Liver (tissue), 3 donors: ENCODE measurements around the gene DPAGT1.

Experiments
- ATF3 ChIP-seq: IDR thresholded peaks from 2 replicates; pipeline ENCODE4 v1.6.1; 2016; ENCODE audit warnings: antibody characterized with exemption
- EGR1 ChIP-seq, 2 donors: IDR thresholded peaks; 2 replicates each; pipeline ENCODE4 v1.6.1; 2016 to 2018; ENCODE audit warnings: antibody characterized with exemption in 2 of 2, low read depth in 2 of 2
- GABPA ChIP-seq, 2 donors: IDR thresholded peaks in 1 of 2; conservative IDR thresholded peaks in 1 of 2; 2 replicates each; pipeline ENCODE4 v1.6.1; 2016; ENCODE audit warnings: antibody characterized with exemption in 2 of 2, mild to moderate bottlenecking in 1 of 2, moderate library complexity in 1 of 2
- HNF4A ChIP-seq, 2 donors: conservative IDR thresholded peaks; 2 replicates each; pipeline ENCODE4 v1.6.1; 2016; ENCODE audit warnings: antibody characterized with exemption in 2 of 2, mild to moderate bottlenecking in 2 of 2
- JUND ChIP-seq, 2 donors: IDR thresholded peaks; 2 replicates each; pipeline ENCODE4 v1.6.1; 2016; ENCODE audit warnings: antibody characterized with exemption in 2 of 2
- REST ChIP-seq: IDR thresholded peaks from 2 replicates; pipeline ENCODE4 v1.6.1; 2016; ENCODE audit warnings: antibody characterized with exemption, mild to moderate bottlenecking
- RXRA ChIP-seq, 2 donors: IDR thresholded peaks; 2 replicates each; pipeline ENCODE4 v1.6.1; 2017 to 2018; ENCODE audit warnings: antibody characterized with exemption in 2 of 2, mild to moderate bottlenecking in 1 of 2
- TAF1 ChIP-seq: conservative IDR thresholded peaks from 2 replicates; pipeline ENCODE4 v1.6.1; 2016; ENCODE audit warnings: antibody characterized with exemption, mild to moderate bottlenecking
- YY1 ChIP-seq: IDR thresholded peaks from 2 replicates; pipeline ENCODE4 v1.6.1; 2016; ENCODE audit warnings: antibody characterized with exemption, mild to moderate bottlenecking
- TF ChIP-seq, protein P1 (sequence below): fragments of 150-350 bp; IDR thresholded peaks from 2 replicates; pipeline ENCODE4 v1.5.1; 2017; ENCODE audit warnings: improper control_type of control experiment, low read depth, low read length; ENCODE audit not compliant: missing input control
- TF ChIP-seq, protein P2 (sequence below): IDR thresholded peaks from 2 replicates; pipeline ENCODE4 v1.6.1; 2016; ENCODE audit warnings: antibody characterized with exemption
- TF ChIP-seq, protein P3 (sequence below): IDR thresholded peaks from 2 replicates; pipeline ENCODE4 v1.6.1; 2016; ENCODE audit warnings: antibody characterized with exemption
- donor health status: healthy.
- donor health status: healthy.

- TF ChIP-seq EGR1 (IDR thresholded peaks at IDR 0.05; ENCODE audit: low read depth in 2 of 2) (no peak), GABPA (IDR thresholded peaks at IDR 0.05 in 1 of 2, conservative IDR thresholded peaks at IDR 0.05 in 1 of 2) (no peak), HNF4A (conservative IDR thresholded peaks at IDR 0.05) (no peak), TAF1 (no peak), ATF3 (no peak), RXRA (IDR thresholded peaks at IDR 0.05) (no peak), YY1 (no peak), JUND (IDR thresholded peaks at IDR 0.05) (no peak), REST (no peak)
- TF ChIP-seq, protein P1, sequence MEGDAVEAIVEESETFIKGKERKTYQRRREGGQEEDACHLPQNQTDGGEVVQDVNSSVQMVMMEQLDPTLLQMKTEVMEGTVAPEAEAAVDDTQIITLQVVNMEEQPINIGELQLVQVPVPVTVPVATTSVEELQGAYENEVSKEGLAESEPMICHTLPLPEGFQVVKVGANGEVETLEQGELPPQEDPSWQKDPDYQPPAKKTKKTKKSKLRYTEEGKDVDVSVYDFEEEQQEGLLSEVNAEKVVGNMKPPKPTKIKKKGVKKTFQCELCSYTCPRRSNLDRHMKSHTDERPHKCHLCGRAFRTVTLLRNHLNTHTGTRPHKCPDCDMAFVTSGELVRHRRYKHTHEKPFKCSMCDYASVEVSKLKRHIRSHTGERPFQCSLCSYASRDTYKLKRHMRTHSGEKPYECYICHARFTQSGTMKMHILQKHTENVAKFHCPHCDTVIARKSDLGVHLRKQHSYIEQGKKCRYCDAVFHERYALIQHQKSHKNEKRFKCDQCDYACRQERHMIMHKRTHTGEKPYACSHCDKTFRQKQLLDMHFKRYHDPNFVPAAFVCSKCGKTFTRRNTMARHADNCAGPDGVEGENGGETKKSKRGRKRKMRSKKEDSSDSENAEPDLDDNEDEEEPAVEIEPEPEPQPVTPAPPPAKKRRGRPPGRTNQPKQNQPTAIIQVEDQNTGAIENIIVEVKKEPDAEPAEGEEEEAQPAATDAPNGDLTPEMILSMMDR = no peak
- TF ChIP-seq, protein P2, sequence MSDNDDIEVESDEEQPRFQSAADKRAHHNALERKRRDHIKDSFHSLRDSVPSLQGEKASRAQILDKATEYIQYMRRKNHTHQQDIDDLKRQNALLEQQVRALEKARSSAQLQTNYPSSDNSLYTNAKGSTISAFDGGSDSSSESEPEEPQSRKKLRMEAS = no peak
- TF ChIP-seq, protein P3, sequence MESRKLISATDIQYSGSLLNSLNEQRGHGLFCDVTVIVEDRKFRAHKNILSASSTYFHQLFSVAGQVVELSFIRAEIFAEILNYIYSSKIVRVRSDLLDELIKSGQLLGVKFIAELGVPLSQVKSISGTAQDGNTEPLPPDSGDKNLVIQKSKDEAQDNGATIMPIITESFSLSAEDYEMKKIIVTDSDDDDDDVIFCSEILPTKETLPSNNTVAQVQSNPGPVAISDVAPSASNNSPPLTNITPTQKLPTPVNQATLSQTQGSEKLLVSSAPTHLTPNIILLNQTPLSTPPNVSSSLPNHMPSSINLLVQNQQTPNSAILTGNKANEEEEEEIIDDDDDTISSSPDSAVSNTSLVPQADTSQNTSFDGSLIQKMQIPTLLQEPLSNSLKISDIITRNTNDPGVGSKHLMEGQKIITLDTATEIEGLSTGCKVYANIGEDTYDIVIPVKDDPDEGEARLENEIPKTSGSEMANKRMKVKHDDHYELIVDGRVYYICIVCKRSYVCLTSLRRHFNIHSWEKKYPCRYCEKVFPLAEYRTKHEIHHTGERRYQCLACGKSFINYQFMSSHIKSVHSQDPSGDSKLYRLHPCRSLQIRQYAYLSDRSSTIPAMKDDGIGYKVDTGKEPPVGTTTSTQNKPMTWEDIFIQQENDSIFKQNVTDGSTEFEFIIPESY = no peak
Observed at GRCh38 chr11:119120639-119121007, 19.0 kb upstream of the DPAGT1 start.
